ENCODE measurements around the gene ZNF609.

GRCh38 chr15:64472161-64472560, 11.8 kb downstream of the ZNF609 start:
- TF ChIP-seq YY1 (IDR thresholded peaks at IDR 0.05; ENCODE audit: insufficient read depth, insufficient read length) = no peak
- TF ChIP-seq SUZ12 (IDR thresholded peaks at IDR 0.05; ENCODE audit: extremely low read depth, insufficient read depth, insufficient read length) = no peak
- no peak for TF ChIP-seq ZNF274 (IDR thresholded peaks at IDR 0.05; ENCODE audit: low read depth, low read length)
